ENCODE data around the gene DOP1A.
A peak's percentile ranks its signal among the peaks of the same experiment; 100 is the strongest.
"Not testable (repeated sequence)": the region's sequence is repeated elsewhere in the genome, so short reads cannot be mapped to it uniquely, and the experiment has no call there.

DOP1A gene

GRCh38 chr6:83151114-83151513 is 83.6 kb downstream of the DOP1A start:
- no peak for DNase-seq (ENCODE audit: low read depth in 2 of 2)

- no peak for DNase-seq (ENCODE audit: low read depth in 2 of 2)
These were observed 85.4 kb downstream of the DOP1A start for GRCh38 chr6:83152913-83153312.

GRCh38 chr6:83153883-83154521 is 86.5 kb downstream of the DOP1A start:
- DNase-seq (ENCODE audit: low read depth in 2 of 2), result no peak

- no peak for DNase-seq (ENCODE audit: low read depth in 2 of 2)
These were observed 88.3 kb downstream of the DOP1A start for GRCh38 chr6:83155794-83156193.

GRCh38 chr6:83160167-83160566 is 92.7 kb downstream of the DOP1A start:
- no peak for DNase-seq (ENCODE audit: low read depth in 2 of 2)

GRCh38 chr6:83167726-83168278 is 100.3 kb downstream of the DOP1A start:
- DNase-seq (ENCODE audit: low read depth in 2 of 2), result no peak

GRCh38 chr6:83168556-83168955 is 101.1 kb downstream of the DOP1A start:
- no peak for DNase-seq (ENCODE audit: low read depth in 2 of 2)

- no peak for DNase-seq (ENCODE audit: low read depth in 2 of 2)
These were observed 101.6 kb downstream of the DOP1A start for GRCh38 chr6:83169106-83169505.

- no peak for DNase-seq (ENCODE audit: low read depth in 2 of 2)
These were observed 102.0 kb downstream of the DOP1A start for GRCh38 chr6:83169511-83169910.

- DNase-seq (ENCODE audit: low read depth in 2 of 2), result no peak
These were observed 108.8 kb downstream of the DOP1A start for GRCh38 chr6:83176246-83176645.

GRCh38 chr6:83180426-83180950 is 113.0 kb downstream of the DOP1A start:
- DNase-seq (ENCODE audit: low read depth in 2 of 2), result no peak

- no peak for DNase-seq (ENCODE audit: low read depth in 2 of 2)
These were observed 114.6 kb downstream of the DOP1A start for GRCh38 chr6:83182114-83182513.

GRCh38 chr6:83183082-83183828 is 115.8 kb downstream of the DOP1A start:
- no peak for DNase-seq (ENCODE audit: low read depth in 2 of 2)

GRCh38 chr6:83185096-83185495 is 117.6 kb downstream of the DOP1A start:
- DNase-seq (ENCODE audit: low read depth in 2 of 2), result no peak

- no peak for DNase-seq (ENCODE audit: low read depth in 2 of 2)
These were observed 121.0 kb downstream of the DOP1A start for GRCh38 chr6:83188501-83188900.

GRCh38 chr6:83190626-83191025 is 123.2 kb downstream of the DOP1A start:
- no peak for DNase-seq (ENCODE audit: low read depth in 2 of 2)

- not testable (repeated sequence) for DNase-seq (ENCODE audit: low read depth in 2 of 2)
These were observed 124.5 kb downstream of the DOP1A start for GRCh38 chr6:83191974-83192373.

- DNase-seq (ENCODE audit: low read depth in 2 of 2), result no peak
These were observed 125.0 kb downstream of the DOP1A start for GRCh38 chr6:83192456-83192855.

- peak; percentile 77 to 80 for DNase-seq (ENCODE audit: low read depth in 2 of 2)
These were observed 125.6 kb downstream of the DOP1A start, which contains the start of the genes PGM3 and RWDD2A for GRCh38 chr6:83192871-83193746. Gene PGM3 (minus strand): TSS chr6:83193265. CDS start chr6:83191012, 2,253 bp downstream. Gene RWDD2A (plus strand): TSS chr6:83193357. CDS start chr6:83194452, 1,095 bp downstream.

GRCh38 chr6:83193747-83194566 is 126.5 kb downstream of the DOP1A start:
- no peak for DNase-seq (ENCODE audit: low read depth in 2 of 2)
